ENCODE measurements around the gene ZMAT2. TPM values are rescaled to one million over a fixed set of nuclear protein-coding genes. Genes with fewer than 3 reads are reported as not detected.
"Not testable (repeated sequence)": the region's sequence is repeated elsewhere in the genome, so short reads cannot be mapped to it uniquely, and the experiment has no call there.

The ZMAT2 gene
- total RNA-seq, 4 donors from 2014 or later: 28.2 to 48.6 (median 41.2) TPM

DNA sequence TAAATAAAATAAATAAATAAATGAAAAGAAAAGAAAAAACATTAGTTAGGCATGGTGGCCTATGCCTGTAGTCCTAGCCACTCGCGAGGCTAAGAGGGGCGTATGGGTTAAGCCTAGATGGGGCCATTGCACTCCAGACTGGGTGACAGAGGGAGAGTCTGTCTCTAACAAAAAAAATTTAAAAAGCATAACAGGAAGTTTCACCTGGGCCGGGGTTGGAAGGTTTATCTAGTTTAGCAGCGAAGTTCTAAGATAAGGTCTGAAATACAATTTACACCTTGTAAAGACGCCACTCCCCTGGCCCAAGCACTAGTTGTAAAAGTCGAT is 18.0 kb downstream of the ZMAT2 start:
- no peak overlapping the region for H3K4me3 ChIP-seq (ENCODE audit: low read depth, poor library complexity, severe bottlenecking)
- intact Hi-C loops (cut with DNase I; ENCODE audit: low total_unique reads): no loop called here
- 83 to 84% methylated on average over 7 of the region's 7 CpGs for WGBS, 2 donors
- TF ChIP-seq, protein P1, sequence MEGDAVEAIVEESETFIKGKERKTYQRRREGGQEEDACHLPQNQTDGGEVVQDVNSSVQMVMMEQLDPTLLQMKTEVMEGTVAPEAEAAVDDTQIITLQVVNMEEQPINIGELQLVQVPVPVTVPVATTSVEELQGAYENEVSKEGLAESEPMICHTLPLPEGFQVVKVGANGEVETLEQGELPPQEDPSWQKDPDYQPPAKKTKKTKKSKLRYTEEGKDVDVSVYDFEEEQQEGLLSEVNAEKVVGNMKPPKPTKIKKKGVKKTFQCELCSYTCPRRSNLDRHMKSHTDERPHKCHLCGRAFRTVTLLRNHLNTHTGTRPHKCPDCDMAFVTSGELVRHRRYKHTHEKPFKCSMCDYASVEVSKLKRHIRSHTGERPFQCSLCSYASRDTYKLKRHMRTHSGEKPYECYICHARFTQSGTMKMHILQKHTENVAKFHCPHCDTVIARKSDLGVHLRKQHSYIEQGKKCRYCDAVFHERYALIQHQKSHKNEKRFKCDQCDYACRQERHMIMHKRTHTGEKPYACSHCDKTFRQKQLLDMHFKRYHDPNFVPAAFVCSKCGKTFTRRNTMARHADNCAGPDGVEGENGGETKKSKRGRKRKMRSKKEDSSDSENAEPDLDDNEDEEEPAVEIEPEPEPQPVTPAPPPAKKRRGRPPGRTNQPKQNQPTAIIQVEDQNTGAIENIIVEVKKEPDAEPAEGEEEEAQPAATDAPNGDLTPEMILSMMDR (IDR thresholded peaks at IDR 0.05): no peak
- TF ChIP-seq POLR2A (IDR thresholded peaks at IDR 0.05): no peak
- no peak for DNase-seq (ENCODE audit: low spot score in 2 of 2)

DNA sequence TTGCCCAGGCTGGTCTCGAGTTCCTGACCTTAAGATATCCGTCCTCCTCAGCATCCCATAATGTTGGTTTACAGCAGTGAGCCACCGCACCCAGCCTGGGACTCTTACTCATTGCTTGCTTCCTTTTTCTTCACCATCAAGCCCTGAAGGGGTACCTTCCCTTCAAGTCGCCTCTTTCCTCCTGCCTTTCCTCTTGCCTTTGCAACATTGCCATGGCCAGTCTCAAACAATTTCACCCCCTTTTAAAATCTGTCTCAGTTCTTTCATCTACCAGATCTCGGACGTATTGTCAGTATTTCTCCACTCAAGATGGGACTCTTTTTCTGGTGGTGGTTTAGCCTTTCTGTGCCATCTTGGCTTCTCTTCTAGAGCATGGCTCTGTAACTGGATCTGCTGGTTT is 20.5 kb downstream of the ZMAT2 start:
- H3K4me3 ChIP-seq (ENCODE audit: low read depth, poor library complexity, severe bottlenecking); intact Hi-C loops (cut with DNase I; ENCODE audit: low total_unique reads); DNase-seq (ENCODE audit: low spot score in 2 of 2): not testable (repeated sequence)
- WGBS, 2 donors: 58 to 64% methylated on average over 6 of the region's 6 CpGs

GRCh38 chr5:140721395-140721794 is 21.1 kb downstream of the ZMAT2 start:
- intact Hi-C loops (cut with DNase I; ENCODE audit: low total_unique reads); H3K4me3 ChIP-seq (ENCODE audit: low read depth, poor library complexity, severe bottlenecking); DNase-seq (ENCODE audit: low spot score in 2 of 2): not testable (repeated sequence)
- WGBS, 2 donors: 80 to 87% methylated on average over 5 of the region's 5 CpGs

DNA sequence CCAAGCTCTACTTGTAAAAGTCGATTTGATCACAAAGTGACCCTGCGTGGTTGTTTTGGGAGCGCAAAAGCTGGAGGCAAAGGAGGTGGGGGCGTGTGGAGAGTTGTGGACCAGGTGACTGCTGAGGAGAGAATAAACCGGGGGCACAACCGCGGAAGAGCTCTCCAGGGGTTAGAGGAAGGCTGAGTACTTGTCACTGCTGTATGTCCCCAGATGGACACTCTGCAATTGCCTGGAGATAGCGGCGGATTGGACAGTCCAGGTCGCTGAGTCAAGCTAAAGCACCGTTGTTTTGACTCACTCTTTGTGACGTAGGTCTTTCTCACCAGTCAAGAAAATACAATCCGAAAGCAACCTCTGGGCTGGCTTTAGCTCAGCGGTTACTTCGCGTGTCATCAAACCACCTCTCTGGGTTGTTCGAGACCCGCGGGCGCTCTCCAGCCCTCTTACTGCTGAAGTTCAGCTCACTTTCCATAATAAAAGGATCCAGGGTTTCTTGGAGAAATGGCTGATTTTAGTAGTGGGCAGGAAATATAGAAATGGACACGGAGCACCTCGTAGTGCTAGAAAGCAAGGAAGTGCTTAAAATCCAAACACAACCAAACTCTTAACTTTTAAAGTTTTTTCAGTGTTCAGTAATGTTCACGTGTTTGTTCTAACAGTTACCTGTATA is 25.7 kb downstream of the ZMAT2 start:
- intact Hi-C loops (cut with DNase I; ENCODE audit: low total_unique reads): no loop called here
- DNase-seq (ENCODE audit: low spot score in 2 of 2): peak in 1 of 2 donors; percentile 17
- H3K4me3 ChIP-seq (ENCODE audit: low read depth, poor library complexity, severe bottlenecking): no peak overlapping the region
- 11 to 14% methylated on average over 23 of the region's 23 CpGs for WGBS, 2 donors
- TF ChIP-seq, protein P1 (IDR thresholded peaks at IDR 0.05): no peak
- TF ChIP-seq POLR2A (IDR thresholded peaks at IDR 0.05): no peak

GRCh38 chr5:140733098-140733497 is 32.9 kb downstream of the ZMAT2 start:
- no peak for DNase-seq (ENCODE audit: low spot score in 2 of 2)
- intact Hi-C loops (cut with DNase I; ENCODE audit: low total_unique reads): no loop called here
- TF ChIP-seq, protein P1 (IDR thresholded peaks at IDR 0.05): no peak
- TF ChIP-seq POLR2A (IDR thresholded peaks at IDR 0.05): no peak
- WGBS, 2 donors: 63 to 67% methylated on average over 4 of the region's 4 CpGs
- no peak overlapping the region for H3K4me3 ChIP-seq (ENCODE audit: low read depth, poor library complexity, severe bottlenecking)

GRCh38 chr5:140734354-140734753 is 34.1 kb downstream of the ZMAT2 start:
- H3K4me3 ChIP-seq (ENCODE audit: low read depth, poor library complexity, severe bottlenecking): no peak overlapping the region
- intact Hi-C loops (cut with DNase I; ENCODE audit: low total_unique reads): no loop called here
- no peak for TF ChIP-seq POLR2A (IDR thresholded peaks at IDR 0.05)
- TF ChIP-seq, protein P1 (IDR thresholded peaks at IDR 0.05): no peak
- WGBS, 2 donors: 56 to 62% methylated on average over 7 of the region's 7 CpGs
- no peak for DNase-seq (ENCODE audit: low spot score in 2 of 2)

- H3K4me3 ChIP-seq (ENCODE audit: low read depth, poor library complexity, severe bottlenecking): no peak overlapping the region
- no peak for DNase-seq (ENCODE audit: low spot score in 2 of 2)
- no peak for TF ChIP-seq POLR2A (IDR thresholded peaks at IDR 0.05)
- TF ChIP-seq, protein P1 (IDR thresholded peaks at IDR 0.05): no peak
- 59 to 82% methylated on average over 1 of the region's 1 CpG for WGBS, 2 donors
- intact Hi-C loops (cut with DNase I; ENCODE audit: low total_unique reads): no loop called here
Observed at GRCh38 chr5:140737486-140737885, 37.2 kb downstream of the ZMAT2 start.
